ENCODE data around the gene NYNRIN. TPM values are rescaled to one million over a fixed set of nuclear protein-coding genes. Genes with fewer than 3 reads are reported as not detected.

The NYNRIN gene
- total RNA-seq (2013; cell fraction: nucleolus; rRNA removed), result 0.06 TPM in 1 of 2 replicates, not detected in the other
- total RNA-seq (2014; rRNA removed) (not detected in 2 replicates), total RNA-seq (2014; rRNA removed; fragmentation: Illumina TruSeq; extraction: Trizol) (not detected in 2 replicates), total RNA-seq (2021) (0.05 and 0.15 TPM in 2 replicates), polyA plus RNA-seq (2011; rRNA removed) (0.01 TPM in 1 of 2 replicates, not detected in the other), polyA plus RNA-seq (2014; fragmentation: Illumina TruSeq; extraction: Trizol) (under 0.01 TPM in 1 of 2 replicates, not detected in the other), polyA plus RNA-seq (2014; fragmentation: Nextera tagmentation; extraction: Ambion mirVana) (not detected), polyA plus RNA-seq (2014; rRNA removed) (0.01 and 0.05 TPM in 2 replicates), polyA plus RNA-seq (2016; fragmentation: Nextera tagmentation; extraction: Ambion mirVana) (under 1 TPM in 1 of 2 experiments, not detected in 1; 0.01 TPM), polyA minus RNA-seq (2011; rRNA and poly(A)+ RNA removed) (0.05 and 0.07 TPM in 2 replicates), Bru-seq, nascent RNA (percentile 8 among the genes with signal in this experiment), BruChase-seq, experiment 1, labeled RNA remaining after a 6-hour chase (percentile 8 among the genes with signal in this experiment), BruChase-seq, experiment 2, labeled RNA remaining after a 2-hour chase (percentile 8 among the genes with signal in this experiment)
- polyA plus RNA-seq (2011; ENCODE audit: low read depth), result not detected
- polyA plus RNA-seq (2011; cell fraction: cytosol; rRNA removed), result 0.01 TPM in 1 of 2 replicates, not detected in the other
- polyA plus RNA-seq (2011; cell fraction: nucleus; rRNA removed), result 0.01 and 0.03 TPM in 2 replicates
- 0.04 and 0.18 TPM in 2 replicates for polyA plus RNA-seq (2012)
- not detected in 2 replicates for polyA minus RNA-seq (2011; cell fraction: cytosol; rRNA and poly(A)+ RNA removed)
- under 0.01 TPM in 1 of 2 replicates, not detected in the other for polyA minus RNA-seq (2011; cell fraction: nucleus; rRNA and poly(A)+ RNA removed)
- long read RNA-seq, experiment 1, result 0 reads
- long read RNA-seq, experiment 2, result 0 reads

GRCh38 chr14:24398653-24399446, at the start of gene NYNRIN:
TSS of gene NYNRIN (plus strand) at chr14:24399003. CDS start at chr14:24399247, 244 bp downstream.
- Histone ChIP-seq H3K4me3 (no peak within 1 kb of the TSS), H3K36me3 (ENCODE audit: control insufficient read depth in 2 of 2, insufficient read depth in 2 of 2, low read length in 1 of 2) (no peaks in the 10 kb centered on the region), H3K27ac (ENCODE audit: control insufficient read depth, insufficient read depth) (no peak within 1 kb of the TSS), H3K4me2 (ENCODE audit: control insufficient read depth, insufficient read depth) (no peak within 1 kb of the TSS), H3K4me1 (ENCODE audit: control insufficient read depth, insufficient read depth, low read length) (no peaks in the 10 kb centered on the region), H4K20me1 (ENCODE audit: control insufficient read depth, insufficient read depth) (no peaks in the 10 kb centered on the region), H3K9ac (ENCODE audit: control insufficient read depth, insufficient read depth, low read length) (no peak within 1 kb of the TSS), H3K79me2 (ENCODE audit: control insufficient read depth, insufficient read depth, low read length) (no peaks in the 10 kb centered on the region), H2AFZ (ENCODE audit: control insufficient read depth, low read depth, low read length) (no peak within 1 kb of the TSS), H3K27me3 (replicated peaks in 1 of 2; ENCODE audit: control insufficient read depth in 2 of 2, insufficient read depth in 2 of 2, low read length in 1 of 2) (peaks cover 4 to 8% of the 10 kb centered on the region in 2 experiments), H3K9me3 (replicated peaks; ENCODE audit: control insufficient read depth, insufficient read depth, low read length) (no peaks in the 10 kb centered on the region)
- no peak for DNase-seq (ENCODE audit: low read depth, low spot score)
- under 1% methylated on average over 14 of the region's 57 CpGs for WGBS (ENCODE audit: insufficient coverage, insufficient replicate concordance, low lambda C conversion rate, missing lambda C conversion rate)
- FAIRE-seq, result no peak
- POLR2A ChIA-PET, result no interaction called here
- RAD21 ChIA-PET (ENCODE audit: unreplicated experiment), result no interaction called here
- in situ Hi-C loops (cut with MboI) (no loop called here), intact Hi-C loops (cut with micrococcal nuclease; ENCODE audit: unreplicated experiment) (no loop called here)
- peak; percentile 43 for ATAC-seq
- SMC1A ChIA-PET (ENCODE audit: uncharacterized antibody, unreplicated experiment), result no interaction called here
- CTCF ChIA-PET, result no interaction called here
- BruUV-seq (replicated peaks), result no TSS peak
- TF ChIP-seq BCL11A (IDR thresholded peaks at IDR 0.05; ENCODE audit: low read depth, low read length) (no peak), CEBPZ (IDR thresholded peaks at IDR 0.05; ENCODE audit: low read depth, low read length) (no peak), HSF1 (IDR thresholded peaks at IDR 0.05; ENCODE audit: low read depth, low read length) (no peak), TCF3 (IDR thresholded peaks at IDR 0.05; ENCODE audit: borderline replicate concordance, insufficient read depth, low read depth, low read length) (no peak), USF2 (IDR thresholded peaks at IDR 0.05; ENCODE audit: borderline replicate concordance, low read depth, low read length) (no peak), BACH1 (IDR thresholded peaks at IDR 0.05; ENCODE audit: borderline replicate concordance) (no peak), YY1 (IDR thresholded peaks at IDR 0.05; ENCODE audit: low read depth, low read length) (no peak), NFXL1 (IDR thresholded peaks at IDR 0.05; ENCODE audit: borderline replicate concordance) (no peak), KAT2A (conservative IDR thresholded peaks at IDR 0.05; ENCODE audit: control insufficient read depth, low read depth, low read length) (no peak)
